Activated CD4-positive, alpha-beta T cell treated with anti-CD3 and anti-CD28 coated beads, Interleukin-2, Interleukin-4, amounts not matched to agents 100 ng/mL and 50 ng/mL, durations not matched to agents 16 hours and 8 hours (primary cell): ENCODE results near the gene PYROXD2.
"Not testable (repeated sequence)": the region's sequence is repeated elsewhere in the genome, so short reads cannot be mapped to it uniquely, and the experiment has no call there.

ENCODE experiments used
- DNase-seq: peaks from one replicate; pipeline ENCODE4 v3.0.0-alpha.2; 2020; ENCODE audit warnings: low spot score

PYROXD2 gene

GRCh38 chr10:98365406-98366061, 49.4 kb downstream of the PYROXD2 start:
- no peak for DNase-seq

- no peak for DNase-seq
Measured at GRCh38 chr10:98364432-98365102, 50.4 kb downstream of the PYROXD2 start.

GRCh38 chr10:98363220-98363619, 51.8 kb downstream of the PYROXD2 start:
- DNase-seq: no peak

GRCh38 chr10:98361131-98362025, 53.6 kb downstream of the PYROXD2 start:
- DNase-seq: peak; percentile 75

- no peak for DNase-seq
Measured at GRCh38 chr10:98357194-98357822, 57.7 kb downstream of the PYROXD2 start.

GRCh38 chr10:98354491-98354890, 60.5 kb downstream of the PYROXD2 start:
- no peak for DNase-seq

- DNase-seq: no peak
Measured at GRCh38 chr10:98353170-98353569, 61.8 kb downstream of the PYROXD2 start.

- no peak for DNase-seq
Measured at GRCh38 chr10:98351831-98352402, 63.1 kb downstream of the PYROXD2 start.

- no peak for DNase-seq
Measured at GRCh38 chr10:98349508-98349922, 65.5 kb downstream of the PYROXD2 start.

GRCh38 chr10:98346847-98347246, 68.1 kb downstream of the PYROXD2 start:
- DNase-seq: no peak

- no peak for DNase-seq
Measured at GRCh38 chr10:98344589-98345038, 70.4 kb downstream of the PYROXD2 start.

- not testable (repeated sequence) for DNase-seq
Measured at GRCh38 chr10:98341701-98342100, 73.3 kb downstream of the PYROXD2 start.

- DNase-seq: no peak
Measured at GRCh38 chr10:98340940-98341310, 74.1 kb downstream of the PYROXD2 start.

- DNase-seq: no peak
Measured at GRCh38 chr10:98340261-98340939, 74.6 kb downstream of the PYROXD2 start.

GRCh38 chr10:98339799-98340198, 75.2 kb downstream of the PYROXD2 start:
- DNase-seq: peak; percentile 14

- DNase-seq: no peak
Measured at GRCh38 chr10:98338896-98339295, 76.1 kb downstream of the PYROXD2 start.

GRCh38 chr10:98338318-98338717, 76.7 kb downstream of the PYROXD2 start:
- DNase-seq: no peak

- no peak for DNase-seq
Measured at GRCh38 chr10:98337484-98337883, 77.5 kb downstream of the PYROXD2 start.
